ENCODE data around the gene SUMO3. TPM values are rescaled to one million over a fixed set of nuclear protein-coding genes. Genes with fewer than 3 reads are reported as not detected.

Gene SUMO3
- total and polyA plus RNA-seq, 2 of the 8 experiments (the other 6 are each of a cell fraction or from before 2014, with no cell fraction given): 96.8 to 101 TPM

DNA sequence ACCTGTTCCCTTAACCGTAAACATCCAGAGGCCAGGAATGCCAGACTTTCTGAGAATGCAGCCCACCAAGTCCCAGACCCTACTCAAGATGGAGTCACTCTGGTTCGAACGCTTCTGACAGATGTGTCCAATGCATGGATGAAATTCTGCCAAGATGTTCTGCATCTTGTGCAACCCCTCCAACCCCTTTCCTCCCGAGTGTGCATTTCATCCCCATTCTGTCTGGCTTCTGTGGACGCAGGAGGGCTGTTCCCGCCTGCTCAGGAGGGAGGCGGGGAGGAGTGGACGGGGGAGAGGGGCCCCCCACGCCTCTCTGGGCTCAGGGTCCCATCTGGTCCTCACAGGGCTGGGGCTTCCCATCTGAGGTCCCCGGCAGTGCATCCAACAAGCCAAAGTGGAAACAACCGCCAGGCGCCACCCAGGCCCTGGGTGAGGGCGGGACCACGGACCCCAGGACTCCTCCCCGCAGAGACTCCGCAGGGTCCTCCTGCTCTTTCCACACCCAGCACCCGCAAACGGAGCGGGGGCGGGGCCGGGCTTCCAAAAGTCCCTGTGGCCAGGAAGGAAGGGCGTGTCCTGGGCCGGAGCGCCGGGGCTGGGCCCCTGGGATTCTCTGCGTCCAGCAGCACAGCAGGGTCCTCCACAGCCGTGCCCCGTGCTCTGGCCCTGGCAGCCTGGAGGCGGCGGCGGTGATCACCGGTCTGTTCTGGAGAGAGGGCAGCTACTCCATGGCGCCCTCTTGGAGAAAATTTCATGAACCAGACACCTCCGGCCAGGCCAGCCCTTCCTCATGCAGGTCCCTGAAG, 27.8 kb upstream of the SUMO3 start:
- no peak overlapping the region for H3K23ac ChIP-seq (ENCODE audit: insufficient read length)
- POLR2A ChIA-PET (ENCODE audit: partially characterized antibody): interaction anchor here (0.6 to 2.3 kb wide), 4 partner anchors 15 to 847 kb away, joined by 3 to 5 read pairs (median 4); no protein-coding TSS in a partner anchor
- no peak overlapping the region for H3K27ac ChIP-seq (ENCODE audit: low read depth, low read length)
- CTCF ChIA-PET (ENCODE audit: partially characterized antibody): interaction anchor here (0.6 to 1.3 kb wide), 8 partner anchors 13 to 814 kb away, joined by 3 to 6 read pairs (median 3); partner anchors contain the start of gene PTTG1IP
- peak overlapping the region; percentile 40 to 57 for H3K4me2 ChIP-seq (ENCODE audit: insufficient read depth in 1 of 2, low read depth in 2 of 2, low read length in 2 of 2)
- peaks cover 0 to 16% (median 4%) of the 10 kb centered on the region in 4 experiments; a peak in 5 of 7 replicates for H3K4me1 ChIP-seq (replicated peaks in 1 of 4; ENCODE audit: control insufficient read depth in 3 of 4, insufficient read depth in 4 of 4, low read length in 3 of 4)
- H3K79me2 ChIP-seq (ENCODE audit: control insufficient read depth in 1 of 2, insufficient read depth in 2 of 2, low read length in 2 of 2): no peaks in the 10 kb centered on the region
- H3K4me3 ChIP-seq (ENCODE audit: extremely low read depth in 1 of 4, insufficient read depth in 2 of 4, low read depth in 3 of 4, low read length in 4 of 4): peak overlapping the region; percentile 10 to 53 (median 24); a peak in 5 of 8 replicates
- no peak overlapping the region for H2BK120ac ChIP-seq (replicated peaks; ENCODE audit: low read depth, low read length)
- no peak overlapping the region for H2AK5ac ChIP-seq (ENCODE audit: low read depth, low read length)
- no peak overlapping the region for H3K4ac ChIP-seq (replicated peaks; ENCODE audit: insufficient read length, low read depth, low read length)
- no peak overlapping the region for H2BK15ac ChIP-seq (ENCODE audit: low read length)
- no peak overlapping the region for H3K9ac ChIP-seq (replicated peaks in 1 of 4; ENCODE audit: extremely low read depth in 1 of 4, low read depth in 3 of 4, low read length in 3 of 4)
- peaks cover 0 to 4% of the 10 kb centered on the region in 2 experiments for H4K20me1 ChIP-seq (replicated peaks in 1 of 2; ENCODE audit: control insufficient read depth in 1 of 2, insufficient read depth in 2 of 2, low read length in 2 of 2)
- no peaks in the 10 kb centered on the region; a peak in 1 of 4 replicates for H3K9me3 ChIP-seq (ENCODE audit: insufficient read depth in 2 of 2, low read depth in 1 of 2, low read length in 1 of 2)
- H3K56ac ChIP-seq (replicated peaks; ENCODE audit: insufficient read length, low read depth, low read length): no peak overlapping the region
- H3K36me3 ChIP-seq (ENCODE audit: control insufficient read depth in 2 of 4, insufficient read depth in 4 of 4, low read length in 3 of 4): peaks cover 8 to 17% (median 13%) of the 10 kb centered on the region in 4 experiments; a peak in 5 of 8 replicates
- H3K27me3 ChIP-seq (replicated peaks in 1 of 4; ENCODE audit: control insufficient read depth in 3 of 4, extremely low read depth in 1 of 4, insufficient read depth in 3 of 4, low read length in 3 of 4): no peaks in the 10 kb centered on the region
- H3K14ac ChIP-seq (ENCODE audit: insufficient read length): no peak overlapping the region
- H2AFZ ChIP-seq (ENCODE audit: low read length): no peak overlapping the region
- H3K18ac ChIP-seq (ENCODE audit: extremely low read depth, low read length): no peak overlapping the region
- H4K5ac ChIP-seq (ENCODE audit: insufficient read length, low read depth, low read length): no peak overlapping the region
- WGBS, 2 experiments (ENCODE audit: extremely low coverage in 1 of 2, insufficient coverage in 1 of 2, insufficient read length in 1 of 2, insufficient replicate concordance in 2 of 2, low coverage in 1 of 2, low lambda C conversion rate in 2 of 2, missing lambda C conversion rate in 1 of 2): 26% methylated on average over 28 of the region's 34 CpGs; no CpG with 5 or more reads in 1 of the 2 experiments
- H2BK5ac ChIP-seq (ENCODE audit: low read depth, low read length): no peak overlapping the region
- H2BK12ac ChIP-seq (ENCODE audit: low read depth, low read length): no peak overlapping the region; the same call in 1 of the 2 replicates
- no peak for FAIRE-seq
- no peaks in the 10 kb centered on the region for H3K79me1 ChIP-seq (ENCODE audit: low read depth, low read length)
- peak; percentile 61 to 90 for DNase-seq (ENCODE audit: low read depth in 1 of 2, low spot score in 2 of 2)
- peak overlapping the region; percentile 43; the same call in 1 of the 2 replicates for H2BK20ac ChIP-seq (ENCODE audit: low read length)
- peaks cover 3% of the 10 kb centered on the region; the same call in 1 of the 2 replicates for H3K23me2 ChIP-seq (ENCODE audit: low read depth, low read length)
- H4K8ac ChIP-seq (ENCODE audit: extremely low read depth, insufficient read depth, low read length): peak overlapping the region; percentile 11; the same call in 1 of the 2 replicates
- H4K91ac ChIP-seq (replicated peaks; ENCODE audit: insufficient read length, low read length): no peak overlapping the region
- TF ChIP-seq, protein P1, sequence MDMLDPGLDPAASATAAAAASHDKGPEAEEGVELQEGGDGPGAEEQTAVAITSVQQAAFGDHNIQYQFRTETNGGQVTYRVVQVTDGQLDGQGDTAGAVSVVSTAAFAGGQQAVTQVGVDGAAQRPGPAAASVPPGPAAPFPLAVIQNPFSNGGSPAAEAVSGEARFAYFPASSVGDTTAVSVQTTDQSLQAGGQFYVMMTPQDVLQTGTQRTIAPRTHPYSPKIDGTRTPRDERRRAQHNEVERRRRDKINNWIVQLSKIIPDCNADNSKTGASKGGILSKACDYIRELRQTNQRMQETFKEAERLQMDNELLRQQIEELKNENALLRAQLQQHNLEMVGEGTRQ (IDR thresholded peaks at IDR 0.05; ENCODE audit: low read length): no peak
- TF ChIP-seq HDAC2 (IDR thresholded peaks at IDR 0.05; ENCODE audit: borderline replicate concordance in 1 of 2, low read depth in 2 of 2, low read length in 2 of 2) (0 out of 4 replicates have a peak, but pooled peaks of 1 of the 2 experiments have one; percentile 71), CBX5 (IDR thresholded peaks at IDR 0.05; ENCODE audit: low read depth, low read length) (no peak), BACH1 (IDR thresholded peaks at IDR 0.05; ENCODE audit: low read length) (no peak), YY1 (IDR thresholded peaks at IDR 0.05; ENCODE audit: low read depth, low read length) (0 out of 2 replicates have a peak, but pooled peaks have one; percentile 40)
- TF ChIP-seq, protein P2, sequence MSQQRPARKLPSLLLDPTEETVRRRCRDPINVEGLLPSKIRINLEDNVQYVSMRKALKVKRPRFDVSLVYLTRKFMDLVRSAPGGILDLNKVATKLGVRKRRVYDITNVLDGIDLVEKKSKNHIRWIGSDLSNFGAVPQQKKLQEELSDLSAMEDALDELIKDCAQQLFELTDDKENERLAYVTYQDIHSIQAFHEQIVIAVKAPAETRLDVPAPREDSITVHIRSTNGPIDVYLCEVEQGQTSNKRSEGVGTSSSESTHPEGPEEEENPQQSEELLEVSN (IDR thresholded peaks at IDR 0.05): peak; percentile 57; the same call in 1 of the 2 replicates
